Fibroblast of lung (primary cell): ENCODE data around the gene FOXP2.

Source experiments
- CTCF ChIP-seq, 2 donors: IDR thresholded peaks in 1 of 2; conservative IDR thresholded peaks in 1 of 2; 1 replicate in 1 of 2; 2 replicates in 1 of 2; pipeline ENCODE4 v1.5.1; 2011 to 2012; ENCODE audit warnings: low read length in 2 of 2, control low read depth in 1 of 2, inconsistent platforms in 1 of 2, low read depth in 1 of 2, mild to moderate bottlenecking in 1 of 2
- EZH2 ChIP-seq: IDR thresholded peaks from 2 replicates; pipeline ENCODE4 v1.5.1; 2012; ENCODE audit warnings: low read length, control low read depth, mild to moderate bottlenecking; ENCODE audit errors: missing control alignments

DNA sequence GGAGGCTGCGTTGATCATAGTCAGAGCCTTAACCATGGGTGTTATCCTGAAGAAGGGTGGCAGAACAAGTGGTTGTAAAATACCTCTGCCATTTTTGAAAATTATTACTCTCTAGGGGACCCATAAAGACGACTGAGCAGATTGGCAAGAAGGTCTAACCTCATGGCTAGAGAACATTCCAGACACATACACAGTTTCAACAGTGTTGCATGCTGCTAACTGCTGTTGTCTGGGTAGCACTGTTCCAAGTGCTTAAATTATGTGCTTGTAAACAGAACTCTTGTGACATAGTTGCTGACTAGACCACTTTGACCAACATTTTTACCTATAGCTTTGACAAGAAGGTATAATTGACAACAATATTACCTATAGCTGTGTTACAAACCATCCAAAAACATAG lies 46.1 kb upstream of the FOXP2 start:
- TF ChIP-seq CTCF (conservative IDR thresholded peaks at IDR 0.05 in 1 of 2, IDR thresholded peaks at IDR 0.05 in 1 of 2; ENCODE audit: low read depth in 1 of 2, low read length in 2 of 2): no peak
- no peak for TF ChIP-seq EZH2
